Fibroblast of skin of right biceps (primary cell): Measurements from ENCODE around the gene RPAP3.
"Not testable (repeated sequence)": the region's sequence is repeated elsewhere in the genome, so short reads cannot be mapped to it uniquely, and the experiment has no call there.

Experiments used
- DNase-seq: peaks from one replicate; pipeline ENCODE4 v3.0.0-alpha.2; 2013

RPAP3 gene

DNA sequence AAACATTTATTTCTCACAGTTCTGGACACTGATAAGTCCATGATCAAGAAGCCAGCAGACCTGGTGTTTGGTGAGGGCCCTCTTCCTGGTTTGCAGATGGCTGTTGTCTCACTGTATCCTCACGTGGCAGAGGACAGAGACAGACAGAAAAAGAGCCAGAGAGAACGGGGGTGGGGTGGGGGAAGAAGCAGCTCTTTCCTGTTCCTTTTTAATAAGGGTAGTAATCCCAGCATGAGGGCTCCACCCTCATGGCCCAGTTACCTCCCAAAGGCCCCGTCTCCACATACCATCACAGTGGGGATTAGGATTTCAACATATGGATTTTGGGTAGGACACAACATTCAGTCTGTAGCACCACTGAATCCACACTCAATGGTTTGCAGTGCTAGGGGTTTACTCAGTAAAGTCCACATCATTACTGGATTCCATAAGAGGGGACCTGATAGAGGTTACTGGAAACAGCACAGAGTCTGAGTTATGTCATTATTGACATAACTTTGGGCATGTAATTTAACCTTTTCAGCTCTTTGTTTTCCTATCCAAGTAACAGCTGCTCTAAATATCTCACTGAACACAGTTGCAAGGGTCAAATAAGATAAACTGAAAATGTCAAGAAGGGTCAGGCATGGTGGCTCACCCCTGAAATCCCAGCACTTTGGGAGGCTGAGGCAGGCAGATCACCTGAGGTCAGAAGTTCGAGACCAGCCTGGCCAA lies 53.2 kb downstream of the RPAP3 start:
- peak; percentile 3 for DNase-seq

DNA sequence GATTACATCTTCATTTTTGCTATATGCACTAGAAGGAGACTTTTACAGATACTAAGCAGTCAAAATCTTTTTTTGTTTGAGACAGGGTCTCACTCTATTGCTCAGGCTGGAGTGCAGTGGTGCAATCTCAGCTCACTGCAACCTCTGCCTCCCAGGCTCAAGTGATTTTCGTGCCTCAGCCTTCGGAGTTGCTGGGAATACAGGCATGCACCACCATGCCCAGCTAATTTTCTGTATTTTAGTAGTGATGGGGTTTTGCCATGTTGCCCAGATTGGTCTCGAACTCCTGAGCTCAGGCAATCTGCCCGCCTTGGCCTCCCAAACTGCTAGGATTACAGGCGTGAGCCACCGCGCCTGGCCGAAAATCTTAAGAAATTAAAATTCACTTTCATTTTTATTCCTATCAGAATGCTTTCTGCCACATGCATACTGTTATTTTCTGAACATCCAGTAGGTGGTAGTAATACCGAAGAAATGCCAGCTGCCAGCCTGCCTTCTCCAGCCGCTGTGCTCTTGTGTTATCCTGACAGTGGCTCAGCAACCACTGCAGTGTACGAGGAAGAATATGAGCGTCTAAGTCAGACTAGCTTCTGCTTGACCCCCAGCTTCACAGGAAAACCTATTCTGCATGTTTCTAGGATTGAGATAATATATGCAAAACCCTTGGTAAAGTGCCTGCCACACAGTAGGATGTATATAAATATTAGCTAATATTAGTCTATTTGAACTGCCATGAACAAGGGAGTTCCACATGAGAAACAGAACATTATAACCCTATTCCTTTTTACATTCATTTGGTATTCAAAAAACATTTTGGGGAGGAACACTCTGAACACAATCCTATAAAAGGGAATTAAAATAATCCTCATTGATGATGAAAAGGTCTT lies 54.2 kb downstream of the RPAP3 start:
- DNase-seq = peak; percentile 58

- DNase-seq = peak; percentile 11
Measured at GRCh38 chr12:47650469-47650868, 55.4 kb downstream of the RPAP3 start.

DNA sequence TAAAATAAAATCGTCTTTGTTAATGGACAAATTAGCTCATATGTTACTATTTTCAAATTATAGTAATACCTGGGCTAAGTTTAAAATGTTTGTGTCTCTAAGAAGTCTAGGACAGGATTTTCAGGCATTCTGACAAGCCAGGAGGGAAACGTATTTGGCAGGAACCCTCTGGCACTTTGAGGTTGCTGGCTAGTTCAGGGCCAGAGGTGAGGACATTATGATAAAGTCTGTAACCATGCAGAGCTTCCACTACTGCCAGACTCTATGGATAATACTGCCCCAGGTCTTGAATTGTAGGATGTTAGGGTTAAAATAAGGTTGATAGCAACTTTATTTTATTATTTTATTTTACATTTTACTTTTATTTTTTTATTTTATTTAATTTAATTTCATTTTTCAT lies 56.4 kb downstream of the RPAP3 start:
- no peak for DNase-seq

DNA sequence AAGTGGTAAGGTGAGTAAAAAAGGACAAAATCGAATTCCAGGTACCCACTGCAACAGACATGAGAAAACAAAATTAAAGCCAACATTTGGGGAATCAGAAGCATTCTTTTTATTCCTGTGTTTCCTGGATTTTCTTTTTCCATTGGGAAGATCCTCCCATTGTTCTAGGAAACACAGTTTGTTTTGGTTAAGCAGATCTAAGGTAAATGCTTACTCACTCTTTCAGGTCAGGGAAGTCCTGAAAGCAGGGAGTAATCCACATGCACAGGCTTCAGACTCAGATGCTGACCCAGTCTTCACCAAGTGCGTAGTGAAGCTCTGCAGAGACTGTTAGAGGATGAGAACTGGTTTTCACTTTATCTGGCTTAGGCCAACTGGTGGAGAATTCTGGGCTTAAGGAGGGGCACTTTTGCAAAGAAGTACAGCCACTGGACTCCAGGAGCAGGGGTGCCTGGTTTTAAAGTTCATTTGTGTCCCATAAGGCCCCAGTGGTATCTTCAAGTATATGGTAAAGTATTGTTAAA lies 57.7 kb downstream of the RPAP3 start:
- DNase-seq = no peak

- not testable (repeated sequence) for DNase-seq
Measured at GRCh38 chr12:47642310-47642709, 63.5 kb downstream of the RPAP3 start.

- peak; percentile 26 for DNase-seq
Measured at GRCh38 chr12:47636908-47637780, 68.7 kb downstream of the RPAP3 start.

DNA sequence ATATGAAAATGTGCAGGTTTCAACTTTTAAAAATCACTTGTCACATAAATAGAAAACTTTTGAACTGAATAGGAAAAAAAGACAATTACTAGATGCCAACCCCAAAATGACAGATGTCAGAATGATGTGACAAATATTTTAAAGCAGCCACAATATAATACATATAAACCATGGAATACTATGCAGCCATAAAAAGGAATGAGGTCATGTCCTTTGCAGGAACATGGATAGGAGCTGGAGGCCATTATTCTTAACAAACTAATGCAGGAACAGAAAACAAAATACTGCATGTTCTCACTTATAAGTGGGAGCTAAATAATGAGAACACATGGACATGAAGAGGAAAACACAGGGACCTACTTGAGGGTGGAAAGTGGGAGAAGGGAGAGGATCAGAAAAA lies 70.1 kb downstream of the RPAP3 start:
- not testable (repeated sequence) for DNase-seq

GRCh38 chr12:47634127-47634526 lies 71.7 kb downstream of the RPAP3 start:
- DNase-seq = no peak

DNA sequence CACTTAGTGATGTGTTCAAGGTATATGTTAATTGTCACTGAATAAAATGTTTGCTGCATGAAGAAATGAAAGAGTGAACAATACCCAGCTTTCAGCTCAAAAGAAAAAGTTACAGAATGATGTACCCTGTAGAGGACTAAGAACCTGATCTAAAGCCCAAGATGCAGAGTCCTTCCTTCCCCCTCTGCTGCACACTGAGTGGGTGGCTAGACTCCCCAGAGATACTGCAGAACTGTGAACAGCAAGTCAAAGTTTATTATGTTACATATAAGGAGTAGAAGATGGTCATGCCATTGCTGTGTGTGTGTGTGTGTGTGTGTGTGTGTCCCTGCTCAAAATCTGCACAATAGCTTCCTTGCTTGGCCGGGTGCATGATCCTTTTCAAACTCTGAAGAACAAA lies 83.9 kb downstream of the RPAP3 start:
- DNase-seq = no peak

- no peak for DNase-seq
Measured at GRCh38 chr12:47617476-47617875, 88.4 kb downstream of the RPAP3 start.

- no peak for DNase-seq
Measured at GRCh38 chr12:47616440-47616839, 89.4 kb downstream of the RPAP3 start.

GRCh38 chr12:47615711-47616110 lies 90.1 kb downstream of the RPAP3 start:
- no peak for DNase-seq

GRCh38 chr12:47614521-47614920 lies 91.3 kb downstream of the RPAP3 start:
- no peak for DNase-seq

DNA sequence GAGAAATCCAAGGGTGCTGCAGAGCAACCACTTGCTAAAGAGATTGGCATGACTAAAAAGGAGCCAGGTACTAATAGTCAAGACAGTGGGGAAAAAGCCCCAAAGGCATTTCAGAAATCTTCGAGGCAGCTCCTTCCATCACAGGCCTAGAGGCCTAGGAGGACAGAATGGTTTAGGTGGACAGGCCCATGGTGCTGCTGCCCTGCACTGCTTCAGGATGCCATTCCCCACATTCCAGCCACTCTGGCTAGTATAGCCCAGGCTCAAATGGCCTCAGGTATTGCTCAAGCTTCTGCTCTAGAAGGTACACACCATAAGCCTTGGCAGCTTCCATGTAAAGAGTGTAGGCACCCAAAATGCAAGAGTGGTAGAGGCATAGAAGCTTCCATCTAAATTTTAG lies 92.9 kb downstream of the RPAP3 start:
- no peak for DNase-seq

- DNase-seq = no peak
Measured at GRCh38 chr12:47611906-47612305, 93.9 kb downstream of the RPAP3 start.
